Sciatic nerve (tissue), 2 donors: ENCODE data around the gene ZC3H15. TPM values are rescaled to one million over a fixed set of nuclear protein-coding genes. Genes with fewer than 3 reads are reported as not detected.
"Not testable (repeated sequence)": the region's sequence is repeated elsewhere in the genome, so short reads cannot be mapped to it uniquely, and the experiment has no call there.

Experiments used
- ATAC-seq: fragments of 200-7000 bp; cut with Tn5 transposase; one replicate; pipeline ENCODE4 v1.9.1; 2020; ENCODE audit warnings: mild to moderate bottlenecking, moderate library complexity
- DNase-seq: peaks from one replicate; pipeline ENCODE4 v3.0.0-alpha.2; 2020; ENCODE audit warnings: low spot score
- intact Hi-C: fragments of 100-400 bp; cut with DNase I; formaldehyde crosslinking; loops from one replicate; pipeline ENCODE4 v1.14.2; 2022
- total RNA-seq: library from RNA; stranded (reverse); fragmentation: NEBNext Ultra II Directional; extraction: Animal tissue kit (Norgen Biotek cat#: 25700); gene quantifications from one replicate; pipeline ENCODE4 v1.2.1, GENCODE V29; 2021
- donor health status: DM: no; HTN: no; CAD: no.
- donor health status: DM: no; HTN: no; CAD: no.

Gene ZC3H15
- total RNA-seq, 1 donor from 2014 or later = 53.5 TPM

- DNase-seq (no peak), ATAC-seq (no peak)
- intact Hi-C loops = no loop called here
These were observed 889 bp downstream of the ZC3H15 start for GRCh38 chr2:186486651-186487647.

DNA sequence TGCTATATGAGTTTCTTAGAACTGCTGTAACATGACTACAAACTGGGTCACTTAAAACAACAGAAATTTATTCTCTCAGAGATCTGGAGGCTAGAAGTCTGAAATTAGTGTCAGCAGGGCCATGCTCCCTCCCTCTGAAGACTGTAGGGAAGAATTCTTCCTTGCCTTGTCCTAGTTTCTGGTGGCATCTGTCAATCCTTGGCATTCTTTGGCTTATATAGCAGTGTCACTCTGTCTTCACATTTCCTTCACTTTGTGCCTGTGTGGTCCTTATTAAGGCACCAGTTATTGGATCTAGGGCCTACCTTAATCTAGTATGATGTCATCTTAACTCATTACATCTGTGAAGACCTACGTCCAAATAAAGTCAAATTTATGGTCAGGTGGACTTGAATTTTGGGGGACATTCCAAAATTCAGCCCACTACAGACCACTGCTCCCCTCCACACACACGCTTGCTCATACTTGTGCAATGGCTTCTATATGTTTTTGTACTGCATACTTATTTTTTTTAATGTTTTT is 7.6 kb downstream of the ZC3H15 start:
- DNase-seq (no peak), ATAC-seq (no peak)
- intact Hi-C loops = no loop called here

DNA sequence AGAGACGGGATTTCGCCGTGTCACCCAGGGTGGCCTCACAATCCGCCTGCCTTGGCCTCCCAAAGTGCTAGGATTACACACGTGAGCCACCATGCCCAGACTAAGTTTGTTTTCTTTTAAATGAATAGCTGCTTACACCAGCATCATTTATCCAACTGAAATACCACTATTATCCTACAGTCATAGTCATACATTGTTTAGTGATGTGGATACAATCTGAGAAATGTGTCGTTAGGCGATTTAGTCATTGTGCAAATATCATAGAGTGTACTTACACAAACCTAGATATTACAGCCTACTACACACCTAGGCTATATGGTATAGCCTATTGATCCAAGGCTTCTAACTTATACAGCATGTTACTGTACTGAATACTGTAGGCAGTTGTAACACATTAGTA is 10.3 kb downstream of the ZC3H15 start:
- intact Hi-C loops = no loop called here
- DNase-seq = no peak

GRCh38 chr2:186497928-186498327 is 11.9 kb downstream of the ZC3H15 start:
- no peak for ATAC-seq
- DNase-seq = no peak
- intact Hi-C loops = no loop called here

More for the DNA sequence above, 10.3 kb downstream of the ZC3H15 start:
- ATAC-seq = no peak

DNA sequence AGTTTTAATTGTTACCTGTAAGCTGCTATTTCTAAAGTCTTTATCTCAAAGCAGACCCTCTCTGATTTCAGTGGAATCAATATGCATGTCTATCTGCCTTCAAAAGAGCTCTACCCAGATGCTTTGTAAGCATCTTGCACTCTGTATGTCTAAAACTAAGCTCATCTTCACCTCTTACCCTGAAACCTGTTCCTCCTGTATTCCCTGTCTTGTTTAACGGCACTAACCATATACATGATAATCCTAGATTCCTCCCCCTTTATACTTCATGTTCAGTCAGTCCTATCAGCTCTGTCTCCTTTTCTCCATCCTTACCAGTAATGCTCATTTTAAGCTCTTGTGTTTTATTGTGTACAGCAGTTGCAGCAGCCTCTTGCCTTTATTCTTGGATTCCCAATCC is 12.8 kb downstream of the ZC3H15 start:
- ATAC-seq (no peak), DNase-seq (no peak)
- intact Hi-C loops = no loop called here

DNA sequence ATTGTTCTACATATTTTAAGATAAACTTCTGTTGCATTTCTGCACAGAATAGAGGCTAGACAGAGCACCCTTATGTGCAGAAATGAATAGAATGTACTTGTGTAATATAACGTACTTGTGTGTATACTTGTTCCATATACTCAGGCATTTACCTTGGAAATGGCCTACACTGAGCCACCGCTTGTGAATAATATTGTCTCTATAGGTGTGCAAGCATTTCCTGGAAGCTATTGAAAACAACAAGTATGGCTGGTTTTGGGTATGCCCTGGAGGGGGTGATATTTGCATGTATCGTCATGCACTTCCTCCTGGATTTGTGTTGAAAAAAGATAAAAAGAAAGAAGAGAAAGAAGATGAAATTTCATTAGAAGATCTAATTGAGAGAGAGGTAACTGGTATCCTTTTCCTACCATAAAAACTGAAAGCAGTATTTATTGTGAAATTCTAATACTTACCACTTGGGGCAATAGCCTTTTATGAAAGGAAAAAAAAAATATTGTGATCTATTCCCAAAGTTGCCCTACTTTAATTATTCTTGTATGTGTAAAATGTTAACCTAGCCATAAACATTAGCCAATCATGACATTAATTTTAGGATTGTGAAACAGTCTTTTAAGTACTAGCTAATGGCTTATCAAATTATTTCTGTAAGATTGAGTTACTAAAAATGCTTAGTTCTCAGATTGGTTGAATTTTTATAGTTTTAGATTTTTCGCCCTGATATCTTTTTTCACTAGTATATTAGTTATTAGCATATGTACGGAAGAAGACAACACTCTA is 18.0 kb downstream of the ZC3H15 start:
- ATAC-seq (no peak), DNase-seq (no peak)
- intact Hi-C loops = loop anchor here (10.0 kb wide), 1 partner anchor 141 kb away; no protein-coding TSS in a partner anchor

DNA sequence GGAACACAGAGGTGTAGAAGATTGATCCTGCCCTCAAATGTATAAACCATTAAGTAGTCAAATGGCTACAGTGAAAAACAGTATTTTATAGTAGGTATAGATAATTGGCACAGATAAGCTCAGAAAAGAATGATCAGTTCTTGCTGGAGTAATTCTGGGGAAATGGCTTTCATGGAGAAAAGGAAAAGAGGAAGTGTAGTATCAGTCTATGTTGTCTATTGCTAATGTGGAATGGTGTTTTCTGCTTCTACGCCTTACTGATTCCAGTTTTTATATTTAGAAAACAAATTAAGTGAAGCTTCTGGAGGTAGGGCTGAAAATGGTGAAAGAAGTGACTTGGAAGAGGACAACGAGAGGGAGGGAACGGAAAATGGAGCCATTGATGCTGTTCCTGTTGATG is 22.2 kb downstream of the ZC3H15 start:
- intact Hi-C loops = loop anchor here (10.0 kb wide), 1 partner anchor 137 kb away; no protein-coding TSS in a partner anchor
- DNase-seq = no peak
- ATAC-seq = no peak

DNA sequence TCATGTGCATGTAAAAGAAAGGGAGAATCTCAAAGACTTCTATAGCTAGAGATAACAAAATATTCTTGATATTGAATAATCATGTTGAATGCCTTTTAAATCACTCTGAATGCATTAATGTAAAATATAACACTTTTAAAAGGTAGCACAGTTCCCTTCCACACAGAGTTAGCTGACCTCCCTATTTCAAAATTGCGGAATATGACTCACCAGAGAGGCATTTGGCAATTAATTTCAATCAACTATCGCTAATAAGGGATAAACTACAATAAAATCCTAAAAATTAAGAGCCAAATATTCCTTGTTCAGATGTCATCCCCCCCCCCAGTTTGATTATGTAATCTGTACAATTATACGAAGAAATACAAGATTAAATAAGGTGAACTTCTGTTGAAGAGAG is 29.3 kb downstream of the ZC3H15 start:
- intact Hi-C loops = no loop called here
- DNase-seq (no peak), ATAC-seq (no peak)

GRCh38 chr2:186516396-186516795 is 30.3 kb downstream of the ZC3H15 start:
- DNase-seq (no peak), ATAC-seq (no peak)
- intact Hi-C loops = no loop called here

GRCh38 chr2:186517090-186517489 is 31.0 kb downstream of the ZC3H15 start:
- no peak for ATAC-seq

GRCh38 chr2:186518291-186518690 is 32.2 kb downstream of the ZC3H15 start:
- ATAC-seq (no peak), DNase-seq (no peak)
- intact Hi-C loops = no loop called here

More at GRCh38 chr2:186517090-186517489, 31.0 kb downstream of the ZC3H15 start:
- intact Hi-C loops = no loop called here
- no peak for DNase-seq

DNA sequence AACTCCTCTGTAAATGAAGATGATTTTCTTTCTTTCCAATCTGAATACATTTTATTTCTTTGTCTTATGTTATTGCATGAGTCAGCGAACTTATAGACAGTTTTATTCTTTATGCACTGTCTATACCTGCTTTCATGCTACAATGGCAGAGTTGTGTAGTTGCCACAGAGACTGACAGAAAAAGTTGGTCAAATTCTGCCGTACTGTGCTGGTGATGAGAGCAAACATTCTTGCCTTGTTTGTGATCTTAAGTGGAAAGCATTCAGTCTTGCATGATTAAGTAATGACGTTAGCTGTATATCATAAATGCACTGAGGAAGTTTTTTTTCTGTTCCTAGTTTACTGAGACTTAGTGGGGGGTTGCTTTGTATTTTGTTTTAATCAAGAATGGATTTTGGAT is 32.9 kb downstream of the ZC3H15 start:
- ATAC-seq (no peak), DNase-seq (no peak)
- intact Hi-C loops = no loop called here

DNA sequence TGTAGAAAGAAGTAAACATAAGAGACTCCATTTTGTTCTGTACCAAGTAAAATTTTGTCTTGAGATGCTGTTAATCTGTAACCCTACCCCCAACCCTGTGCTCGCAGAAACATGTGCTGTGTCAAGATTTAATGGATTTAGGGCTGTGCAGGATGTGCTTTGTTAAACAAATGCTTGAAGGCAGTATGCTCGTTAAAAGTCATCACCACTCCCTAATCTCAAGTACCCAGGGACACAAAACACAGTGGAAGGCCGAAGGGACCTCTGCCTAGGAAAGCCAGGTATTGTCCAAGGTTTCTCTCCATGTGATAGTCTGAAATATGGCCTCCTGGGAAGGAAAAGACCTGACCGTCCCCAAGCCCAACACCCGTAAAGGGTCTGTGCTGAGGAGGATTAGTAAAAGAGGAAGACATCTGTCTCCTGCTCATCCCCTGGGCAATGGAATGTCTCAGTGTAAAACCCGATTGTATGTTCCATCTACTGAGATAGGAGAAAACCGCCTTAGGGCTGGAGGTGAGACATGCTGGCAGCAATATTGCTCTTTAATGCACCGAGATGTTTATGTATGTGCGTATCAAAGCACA is 35.6 kb downstream of the ZC3H15 start:
- DNase-seq, ATAC-seq, intact Hi-C loops: not testable (repeated sequence)

- DNase-seq = no peak
- intact Hi-C loops = no loop called here
- ATAC-seq = no peak
These were observed 36.4 kb downstream of the ZC3H15 start for GRCh38 chr2:186522450-186522849.

DNA sequence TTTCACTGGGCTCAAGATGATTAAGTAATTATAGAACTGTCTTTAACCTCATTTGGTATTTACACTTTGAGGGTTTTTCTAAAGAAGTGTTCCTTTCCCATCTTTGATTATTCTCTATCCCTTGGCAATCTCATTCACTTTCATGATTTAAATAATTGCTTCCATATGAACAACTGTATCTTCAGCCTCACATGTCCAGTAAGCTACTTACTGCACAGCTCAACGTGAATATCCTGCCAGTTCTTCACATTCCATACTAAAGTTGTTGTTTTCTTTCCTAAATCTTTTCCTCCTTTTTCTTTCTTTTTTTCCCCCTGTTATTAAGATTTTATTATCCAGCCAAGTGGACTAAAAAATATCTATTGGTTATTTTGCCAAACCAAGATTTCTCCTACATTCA is 37.7 kb downstream of the ZC3H15 start:
- intact Hi-C loops = no loop called here
- DNase-seq (no peak), ATAC-seq (no peak)

GRCh38 chr2:186526281-186526680 is 40.2 kb downstream of the ZC3H15 start:
- intact Hi-C loops = no loop called here
- ATAC-seq (no peak), DNase-seq (no peak)

- no peak for DNase-seq
- no peak for ATAC-seq
- intact Hi-C loops = no loop called here
These were observed 44.3 kb downstream of the ZC3H15 start for GRCh38 chr2:186530314-186530713.

DNA sequence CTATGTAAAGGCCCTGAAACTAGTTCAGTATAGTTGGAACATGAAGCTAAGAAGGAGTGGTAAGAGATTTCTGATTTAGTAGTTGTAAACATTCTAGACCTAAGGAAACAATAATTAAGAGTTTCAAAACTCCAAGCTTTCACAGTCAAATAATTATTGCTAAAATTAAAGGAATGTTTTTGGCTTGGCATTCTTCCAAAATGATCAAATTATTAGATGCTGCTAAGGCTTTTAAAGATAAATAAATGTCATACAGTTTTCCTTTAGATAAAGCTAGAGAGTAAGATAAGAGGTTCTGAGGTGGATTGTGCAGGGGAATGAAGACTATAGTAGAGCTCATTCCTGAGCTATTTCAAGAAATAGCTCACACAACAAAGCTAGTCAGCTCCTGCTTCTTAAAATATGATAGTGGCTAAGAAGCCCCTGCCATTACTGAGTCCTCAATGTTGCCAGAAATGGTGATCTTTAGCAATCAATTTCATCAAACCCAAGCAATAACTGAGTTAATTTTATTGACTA is 45.3 kb downstream of the ZC3H15 start:
- ATAC-seq (no peak), DNase-seq (no peak)
- intact Hi-C loops = no loop called here

DNA sequence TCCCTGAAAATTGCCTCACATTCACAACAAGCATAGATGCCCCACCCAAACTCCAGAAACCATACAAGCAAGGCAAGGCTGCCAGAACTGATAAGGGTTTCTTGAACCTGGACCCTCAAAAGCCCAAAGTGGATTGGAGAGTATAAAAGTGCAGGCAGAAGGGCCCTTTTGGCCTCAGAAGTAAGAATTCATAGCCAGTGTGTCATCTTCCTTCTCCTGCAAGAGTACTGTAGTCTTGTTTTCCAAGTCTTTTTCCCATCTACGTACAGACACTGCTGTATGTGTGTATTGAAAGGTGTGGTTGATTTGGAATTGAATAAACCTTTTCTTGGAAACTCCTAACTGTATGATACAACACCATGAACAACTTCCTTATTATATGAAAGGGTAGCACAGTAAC is 46.8 kb downstream of the ZC3H15 start:
- no peak for ATAC-seq
- intact Hi-C loops = no loop called here
- DNase-seq = no peak
